Uterus (tissue), 4 donors: ENCODE data around the gene PKM. TPM values are rescaled to one million over a fixed set of nuclear protein-coding genes. Genes with fewer than 3 reads are reported as not detected.

Experiments used
- DNase-seq, 2 donors: peaks; one replicate each; pipeline ENCODE4 v3.0.0-alpha.2; 2019 to 2020
- H3K27ac ChIP-seq, 2 donors: fragments of 200-600 bp; sonication (generic); 1 replicate in 1 of 2; 2 replicates in 1 of 2; pipeline ENCODE4 v1.5.1; 2016 to 2018
- H3K27me3 ChIP-seq, 2 donors: fragments of 200-600 bp; sonication (generic); one replicate each; pipeline ENCODE4 v1.5.1; 2018 to 2019; ENCODE audit warnings: control low read depth in 1 of 2
- H3K36me3 ChIP-seq, 2 donors: fragments of 200-600 bp; sonication (generic); one replicate each; pipeline ENCODE4 v1.5.1; 2019; ENCODE audit warnings: control low read depth in 1 of 2
- H3K4me1 ChIP-seq, 2 donors: fragments of 200-600 bp; sonication (generic); one replicate each; pipeline ENCODE4 v1.5.1; 2018 to 2019; ENCODE audit warnings: control low read depth in 1 of 2
- H3K4me3 ChIP-seq, 2 donors: fragments of 200-600 bp; sonication (generic); 1 replicate in 1 of 2; 2 replicates in 1 of 2; pipeline ENCODE4 v1.5.1; 2018 to 2019; ENCODE audit warnings: mild to moderate bottlenecking in 1 of 2
- H3K9me3 ChIP-seq, 2 donors: fragments of 200-600 bp; sonication (generic); one replicate each; pipeline ENCODE4 v1.5.1; 2019; ENCODE audit warnings: control low read depth in 1 of 2
- CTCF ChIP-seq, 4 experiments: fragments of 200-600 bp in 2 of 4; fragments of 450-650 bp in 2 of 4; sonication (generic) in 2 of 4; IDR thresholded peaks; one replicate each; pipeline ENCODE4 v1.5.1; 2016 to 2019; ENCODE audit warnings: antibody characterized with exemption in 4 of 4, mild to moderate bottlenecking in 2 of 4, moderate library complexity in 1 of 4
- POLR2A ChIP-seq, 2 donors: fragments of 450-650 bp; IDR thresholded peaks; one replicate each; pipeline ENCODE4 v1.6.1; 2016; ENCODE audit warnings: antibody characterized with exemption in 2 of 2, mild to moderate bottlenecking in 1 of 2, moderate library complexity in 1 of 2
- intact Hi-C: fragments of 100-400 bp; cut with DNase I; formaldehyde crosslinking; loops from one replicate; pipeline ENCODE4 v1.15.1; 2023; ENCODE audit warnings: low total_unique reads
- total RNA-seq, 4 donors: library from RNA; depleted of rRNA in 3 of 4; stranded (reverse); fragments of >200 nt in 3 of 4; gene quantifications; one replicate each; pipeline versions ENCODE4 v1.1.0 to v1.2.4, GENCODE V29; 2014 to 2023
- donor health status: DM: yes; HTN: yes; CAD: no.

Gene PKM
- total RNA-seq, 4 donors from 2014 or later, result 101 to 443 (median 191) TPM

- intact Hi-C loops, result no loop called here
- no peak for DNase-seq
- no peaks in the 10 kb centered on the region for H3K27me3 ChIP-seq
- H3K9me3 ChIP-seq, result no peaks in the 10 kb centered on the region
- H3K4me3 ChIP-seq, result no peak overlapping the region
- peaks cover 0 to 2% of the 10 kb centered on the region in 2 donors for H3K36me3 ChIP-seq
- no peak overlapping the region for H3K27ac ChIP-seq
- TF ChIP-seq CTCF (IDR thresholded peaks at IDR 0.05) (no peak), POLR2A (IDR thresholded peaks at IDR 0.05) (no peak)
- no peaks in the 10 kb centered on the region for H3K4me1 ChIP-seq
These were observed 21.8 kb upstream of the PKM start for GRCh38 chr15:72252663-72253299.

- Histone ChIP-seq H3K9me3 (no peaks in the 10 kb centered on the region), H3K4me1 (no peaks in the 10 kb centered on the region), H3K36me3 (no peaks in the 10 kb centered on the region), H3K4me3 (no peak overlapping the region), H3K27ac (no peak overlapping the region), H3K27me3 (no peaks in the 10 kb centered on the region)
- TF ChIP-seq CTCF (IDR thresholded peaks at IDR 0.05) (no peak), POLR2A (IDR thresholded peaks at IDR 0.05) (no peak)
- intact Hi-C loops, result no loop called here
- DNase-seq, result no peak
These were observed 18.3 kb upstream of the PKM start for GRCh38 chr15:72249142-72249810.

DNA sequence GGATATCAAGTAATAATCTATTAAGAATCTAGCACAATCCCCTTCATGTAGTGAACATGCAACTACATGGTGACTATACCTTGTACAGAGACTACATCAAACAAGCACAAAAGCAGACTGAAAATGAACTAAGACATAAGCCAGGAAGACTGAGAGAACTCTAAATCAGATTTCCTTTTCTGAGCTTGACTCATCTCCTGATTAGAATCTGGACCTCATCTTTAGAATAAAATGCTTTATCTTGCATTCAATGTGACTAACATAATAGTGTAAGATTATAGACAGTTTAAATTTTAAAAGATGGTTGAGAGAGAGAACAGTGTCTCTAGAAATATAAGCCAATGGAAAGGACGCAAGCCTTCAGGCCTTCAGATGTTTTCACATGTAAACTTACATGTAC, 17.5 kb upstream of the PKM start:
- DNase-seq, result no peak
- intact Hi-C loops, result no loop called here
- H3K4me3 ChIP-seq, result no peak overlapping the region
- TF ChIP-seq CTCF (IDR thresholded peaks at IDR 0.05), result no peak
- TF ChIP-seq POLR2A (IDR thresholded peaks at IDR 0.05), result no peak
- no peak overlapping the region for H3K27ac ChIP-seq
- no peaks in the 10 kb centered on the region for H3K4me1 ChIP-seq
- H3K9me3 ChIP-seq, result no peaks in the 10 kb centered on the region
- no peaks in the 10 kb centered on the region for H3K36me3 ChIP-seq
- no peaks in the 10 kb centered on the region for H3K27me3 ChIP-seq

GRCh38 chr15:72242775-72243370, 11.9 kb upstream of the PKM start:
- Histone ChIP-seq H3K9me3 (no peaks in the 10 kb centered on the region), H3K4me3 (no peak overlapping the region), H3K27me3 (no peaks in the 10 kb centered on the region), H3K36me3 (no peaks in the 10 kb centered on the region), H3K4me1 (no peaks in the 10 kb centered on the region), H3K27ac (no peak overlapping the region)
- intact Hi-C loops, result no loop called here
- TF ChIP-seq POLR2A (IDR thresholded peaks at IDR 0.05), result no peak
- TF ChIP-seq CTCF (IDR thresholded peaks at IDR 0.05), result no peak
- DNase-seq, result no peak

GRCh38 chr15:72239652-72240051, 8.7 kb upstream of the PKM start:
- no peak overlapping the region for H3K27ac ChIP-seq
- TF ChIP-seq CTCF (IDR thresholded peaks at IDR 0.05) (no peak), POLR2A (IDR thresholded peaks at IDR 0.05) (no peak)
- H3K9me3 ChIP-seq, result no peaks in the 10 kb centered on the region
- no peaks in the 10 kb centered on the region for H3K36me3 ChIP-seq
- intact Hi-C loops, result no loop called here
- no peak for DNase-seq
- no peak overlapping the region for H3K4me3 ChIP-seq
- H3K27me3 ChIP-seq, result no peaks in the 10 kb centered on the region
- no peaks in the 10 kb centered on the region for H3K4me1 ChIP-seq
